Measurements from ENCODE around the gene IQCH. TPM values are rescaled to one million over a fixed set of nuclear protein-coding genes. Genes with fewer than 3 reads are reported as not detected.

IQCH gene
- total RNA-seq, 2 experiments from 2014 or later = 1.2 to 1.7 TPM

DNA sequence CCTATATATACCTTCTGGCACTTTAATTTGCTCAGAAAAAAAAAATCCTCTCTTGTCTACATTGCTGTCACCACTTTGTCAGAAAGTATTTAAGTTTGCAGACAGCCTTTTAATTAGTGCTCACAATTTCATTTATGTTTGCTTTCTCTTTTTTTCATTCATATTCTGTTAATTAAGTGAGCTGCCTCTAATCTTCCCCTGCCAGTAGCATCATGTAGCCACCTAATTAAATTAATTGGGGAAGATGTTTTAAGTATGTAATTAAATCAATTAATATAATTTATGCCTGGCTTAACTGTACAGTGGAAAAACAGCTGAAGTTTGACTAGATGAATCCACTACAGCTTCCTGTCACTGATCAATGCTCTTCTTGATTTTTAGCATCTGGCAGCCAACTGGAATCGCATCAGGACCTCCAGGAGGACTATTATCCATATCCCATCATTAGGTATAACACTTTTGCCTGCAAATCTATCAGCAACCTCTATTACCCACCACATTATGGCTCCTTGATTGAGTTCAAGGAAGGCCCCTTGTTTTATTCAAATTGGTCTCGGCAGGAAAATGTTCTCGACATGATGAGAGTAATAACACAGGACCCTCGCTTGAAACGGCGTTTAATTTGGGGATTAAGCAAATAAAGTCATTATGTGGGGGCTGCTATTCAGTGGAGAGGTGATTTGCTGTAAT, 118.5 kb downstream of the IQCH start:
- CTCF ChIA-PET = no interaction called here
- no peak for ATAC-seq
- no peak overlapping the region for H3K27ac Mint-ChIP-seq
- no peak for DNase-seq
- no peaks in the 10 kb centered on the region for H3K4me1 Mint-ChIP-seq (ENCODE audit: low read depth)
- no peaks in the 10 kb centered on the region for H3K9me3 Mint-ChIP-seq
- POLR2A ChIA-PET = no interaction called here
- TF ChIP-seq, protein P1, sequence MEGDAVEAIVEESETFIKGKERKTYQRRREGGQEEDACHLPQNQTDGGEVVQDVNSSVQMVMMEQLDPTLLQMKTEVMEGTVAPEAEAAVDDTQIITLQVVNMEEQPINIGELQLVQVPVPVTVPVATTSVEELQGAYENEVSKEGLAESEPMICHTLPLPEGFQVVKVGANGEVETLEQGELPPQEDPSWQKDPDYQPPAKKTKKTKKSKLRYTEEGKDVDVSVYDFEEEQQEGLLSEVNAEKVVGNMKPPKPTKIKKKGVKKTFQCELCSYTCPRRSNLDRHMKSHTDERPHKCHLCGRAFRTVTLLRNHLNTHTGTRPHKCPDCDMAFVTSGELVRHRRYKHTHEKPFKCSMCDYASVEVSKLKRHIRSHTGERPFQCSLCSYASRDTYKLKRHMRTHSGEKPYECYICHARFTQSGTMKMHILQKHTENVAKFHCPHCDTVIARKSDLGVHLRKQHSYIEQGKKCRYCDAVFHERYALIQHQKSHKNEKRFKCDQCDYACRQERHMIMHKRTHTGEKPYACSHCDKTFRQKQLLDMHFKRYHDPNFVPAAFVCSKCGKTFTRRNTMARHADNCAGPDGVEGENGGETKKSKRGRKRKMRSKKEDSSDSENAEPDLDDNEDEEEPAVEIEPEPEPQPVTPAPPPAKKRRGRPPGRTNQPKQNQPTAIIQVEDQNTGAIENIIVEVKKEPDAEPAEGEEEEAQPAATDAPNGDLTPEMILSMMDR (IDR thresholded peaks at IDR 0.05) = no peak
- no peak overlapping the region for H3K4me3 Mint-ChIP-seq
- no peaks in the 10 kb centered on the region for H3K36me3 Mint-ChIP-seq (ENCODE audit: low read depth)
- peaks cover 6% of the 10 kb centered on the region for H3K27me3 Mint-ChIP-seq
- intact Hi-C loops (cut with micrococcal nuclease) = no loop called here

DNA sequence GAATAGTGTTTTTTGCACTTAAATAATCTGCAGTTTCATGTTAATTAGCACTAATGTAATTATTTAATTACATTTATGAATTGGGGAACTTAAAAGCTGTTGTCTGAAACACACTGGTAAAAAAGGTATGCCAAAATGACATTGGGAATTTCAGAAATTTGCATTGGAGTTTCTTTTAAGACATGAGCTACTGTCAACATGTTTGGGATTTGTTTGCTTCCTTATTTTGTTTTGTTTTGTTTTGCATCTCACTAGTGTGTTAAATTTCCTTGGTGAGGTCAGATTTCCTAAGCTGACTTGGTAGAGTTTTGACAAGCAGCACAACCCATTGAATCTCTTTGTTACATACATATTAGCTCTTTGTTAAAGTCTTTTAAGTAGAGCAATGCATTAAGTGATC, 119.4 kb downstream of the IQCH start:
- no peaks in the 10 kb centered on the region for H3K36me3 Mint-ChIP-seq (ENCODE audit: low read depth)
- no peaks in the 10 kb centered on the region for H3K9me3 Mint-ChIP-seq
- CTCF ChIA-PET = no interaction called here
- DNase-seq (no peak), ATAC-seq (no peak)
- no peak overlapping the region for H3K4me3 Mint-ChIP-seq
- TF ChIP-seq, protein P1 (IDR thresholded peaks at IDR 0.05) = no peak
- H3K27ac Mint-ChIP-seq = no peak overlapping the region
- intact Hi-C loops (cut with micrococcal nuclease) = no loop called here
- POLR2A ChIA-PET = no interaction called here
- no peaks in the 10 kb centered on the region for H3K4me1 Mint-ChIP-seq (ENCODE audit: low read depth)
- peaks cover 6% of the 10 kb centered on the region for H3K27me3 Mint-ChIP-seq

DNA sequence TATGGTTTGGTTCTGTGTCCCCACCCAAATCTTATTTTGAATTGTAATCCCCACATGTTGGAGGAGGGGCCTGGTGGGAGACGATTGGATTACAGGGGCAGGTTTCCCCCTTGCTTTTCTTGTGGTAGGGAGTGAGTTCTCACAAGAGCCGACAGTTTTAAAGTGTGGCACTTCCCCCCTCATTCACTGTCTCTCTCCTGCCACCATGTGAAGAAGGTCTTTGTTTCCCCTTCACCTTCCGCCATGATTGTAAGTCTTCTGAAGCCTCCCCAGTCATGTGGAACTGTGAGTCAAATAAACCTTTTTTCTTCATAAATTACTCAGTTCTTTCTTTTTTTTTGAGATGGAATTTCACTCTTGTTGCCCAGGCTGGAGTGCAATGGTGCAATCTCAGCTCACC, 124.9 kb downstream of the IQCH start:
- Mint-ChIP-seq H3K4me3 (no peak overlapping the region), H3K36me3 (ENCODE audit: low read depth) (no peaks in the 10 kb centered on the region), H3K9me3 (no peaks in the 10 kb centered on the region), H3K4me1 (ENCODE audit: low read depth) (no peaks in the 10 kb centered on the region), H3K27me3 (peaks cover 2% of the 10 kb centered on the region), H3K27ac (no peak overlapping the region)
- intact Hi-C loops (cut with micrococcal nuclease) = no loop called here
- DNase-seq (no peak), ATAC-seq (no peak)
- TF ChIP-seq, protein P1 (IDR thresholded peaks at IDR 0.05) = no peak
- ChIA-PET CTCF (interaction anchor here (0.6 kb wide), 1 partner anchor 595 kb away, joined by 3 read pairs; no protein-coding TSS in a partner anchor), POLR2A (no interaction called here)

DNA sequence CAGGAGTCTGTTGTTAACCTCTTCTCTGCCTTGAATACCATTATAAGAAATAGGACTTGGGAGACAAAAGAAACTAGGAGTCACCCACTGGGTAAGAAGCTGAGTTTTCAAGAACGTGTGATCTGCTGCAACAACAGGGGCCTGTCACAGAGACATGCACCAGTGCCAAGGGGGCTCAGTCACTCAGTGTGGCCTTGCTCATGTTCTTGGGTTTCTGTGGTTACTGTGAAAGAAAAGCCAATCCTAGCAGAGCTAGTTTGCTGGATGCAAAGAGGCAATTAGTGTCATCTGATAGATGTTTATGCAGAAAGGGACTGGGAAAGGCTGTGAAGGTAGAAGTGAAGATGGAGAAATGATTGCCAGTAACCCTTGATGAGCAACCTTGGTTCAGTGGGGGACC, 126.3 kb downstream of the IQCH start:
- Mint-ChIP-seq H3K27ac (no peak overlapping the region), H3K36me3 (ENCODE audit: low read depth) (no peaks in the 10 kb centered on the region), H3K27me3 (peaks cover 6% of the 10 kb centered on the region), H3K4me3 (no peak overlapping the region), H3K4me1 (ENCODE audit: low read depth) (no peaks in the 10 kb centered on the region), H3K9me3 (no peaks in the 10 kb centered on the region)
- ATAC-seq = no peak
- intact Hi-C loops (cut with micrococcal nuclease) = no loop called here
- no peak for DNase-seq
- POLR2A ChIA-PET = interaction anchor here (0.7 to 0.8 kb wide), 2 partner anchors 214 to 769 kb away, joined by 3 read pairs; no protein-coding TSS in a partner anchor
- TF ChIP-seq, protein P1 (IDR thresholded peaks at IDR 0.05) = no peak
- CTCF ChIA-PET = no interaction called here

DNA sequence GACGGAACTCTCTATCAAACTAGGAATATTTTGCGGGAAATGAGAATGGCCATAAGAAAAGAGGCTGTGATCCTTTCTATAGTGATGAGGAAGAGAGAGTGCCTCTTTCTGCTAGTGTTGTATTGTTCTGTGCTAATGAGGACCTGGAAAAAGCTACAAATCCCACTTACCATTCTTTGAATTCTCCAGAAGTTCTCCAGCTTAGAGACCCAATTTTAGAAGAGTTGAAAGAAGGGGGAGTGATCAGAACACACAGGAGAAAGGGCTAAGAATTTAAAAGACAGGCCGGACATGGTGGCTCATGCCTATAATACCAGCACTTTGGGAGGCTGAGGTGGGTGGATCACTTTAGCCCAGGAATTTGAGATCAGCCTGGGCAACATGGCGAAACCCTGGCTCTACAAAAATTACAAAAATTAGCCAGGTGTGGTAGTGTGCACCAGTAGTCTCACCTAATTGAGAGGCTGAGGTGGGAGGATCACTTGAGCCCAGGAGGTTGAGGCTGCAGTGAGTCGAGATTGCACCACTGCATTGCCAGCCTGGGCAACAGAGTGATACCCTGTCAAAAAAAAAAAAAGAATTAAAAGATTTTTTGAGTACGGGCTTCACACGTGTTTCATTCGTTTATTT, 126.9 kb downstream of the IQCH start:
- H3K9me3 Mint-ChIP-seq = no peaks in the 10 kb centered on the region
- POLR2A ChIA-PET = interaction anchor here (0.8 kb wide), 1 partner anchor 215 kb away, joined by 3 read pairs; no protein-coding TSS in a partner anchor

More for the DNA sequence above, 126.9 kb downstream of the IQCH start:
- no peak for ATAC-seq
- DNase-seq = no peak
- no peaks in the 10 kb centered on the region for H3K4me1 Mint-ChIP-seq (ENCODE audit: low read depth)
- peaks cover 6% of the 10 kb centered on the region for H3K27me3 Mint-ChIP-seq
- TF ChIP-seq, protein P1 (IDR thresholded peaks at IDR 0.05) = no peak
- H3K4me3 Mint-ChIP-seq = no peak overlapping the region
- intact Hi-C loops (cut with micrococcal nuclease) = no loop called here
- H3K27ac Mint-ChIP-seq = no peak overlapping the region
- CTCF ChIA-PET = no interaction called here
- H3K36me3 Mint-ChIP-seq (ENCODE audit: low read depth) = no peaks in the 10 kb centered on the region
